ENCODE measurements around the gene PTCD2. TPM values are rescaled to one million over a fixed set of nuclear protein-coding genes. Genes with fewer than 3 reads are reported as not detected.

PTCD2 gene
- total RNA-seq, 1 donor from 2014 or later = 15.1 TPM

DNA sequence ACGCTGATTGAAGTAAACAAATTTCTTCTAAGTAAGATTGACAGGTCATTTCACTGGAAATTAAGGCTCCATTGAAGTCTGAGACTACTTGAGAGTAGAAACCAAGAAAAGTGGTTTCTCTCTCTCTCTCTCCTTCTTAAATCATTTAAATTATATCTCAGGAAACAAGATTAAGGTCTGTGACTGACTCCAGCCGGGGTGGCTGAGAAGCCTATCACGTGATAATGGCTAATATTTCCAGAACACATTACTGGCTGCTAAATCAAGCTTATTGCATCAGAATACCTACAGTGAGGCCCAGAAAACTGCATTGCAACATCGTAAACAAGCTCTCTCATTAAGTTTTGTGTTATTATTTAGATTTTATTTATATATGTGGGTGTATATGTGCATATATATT, 88.4 kb downstream of the PTCD2 start:
- Mint-ChIP-seq H3K4me1 (no peaks in the 10 kb centered on the region), H3K27me3 (no peaks in the 10 kb centered on the region), H3K27ac (no peak overlapping the region), H3K36me3 (ENCODE audit: low read depth) (no peaks in the 10 kb centered on the region), H3K9me3 (peaks cover 10% of the 10 kb centered on the region), H3K4me3 (no peak overlapping the region)
- intact Hi-C loops (cut with micrococcal nuclease) = no loop called here
- DNase-seq = no peak

DNA sequence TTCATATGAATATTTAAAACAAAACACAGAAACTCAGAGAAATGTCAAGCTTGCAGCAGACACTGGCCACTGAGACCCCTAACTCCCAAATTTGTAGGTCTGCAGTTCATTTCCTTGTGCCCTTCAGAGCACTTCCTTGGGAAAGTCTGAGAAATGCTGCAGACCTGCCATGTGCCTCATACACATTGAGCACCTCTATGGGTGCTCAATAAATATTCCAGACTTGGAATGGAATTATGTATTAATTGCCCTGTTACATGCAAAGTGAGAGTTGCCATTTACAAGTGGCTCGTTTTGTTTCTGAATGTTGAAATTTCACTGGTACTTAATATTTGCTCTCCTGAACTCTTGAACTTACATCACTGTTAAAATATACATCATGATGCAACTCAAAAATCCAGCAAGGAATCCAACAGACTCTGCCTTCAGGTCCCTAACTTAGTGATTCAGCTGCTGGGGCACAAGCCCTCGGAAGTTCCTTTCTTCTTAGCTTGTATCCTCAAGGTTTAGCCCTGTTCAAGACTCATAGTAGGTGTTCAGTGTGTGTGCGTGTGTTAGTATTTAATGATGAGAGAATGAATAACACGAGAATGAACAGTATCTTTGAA, 90.6 kb downstream of the PTCD2 start:
- Mint-ChIP-seq H3K36me3 (ENCODE audit: low read depth) (no peaks in the 10 kb centered on the region), H3K4me1 (no peaks in the 10 kb centered on the region), H3K27ac (no peak overlapping the region), H3K9me3 (no peaks in the 10 kb centered on the region), H3K4me3 (no peak overlapping the region), H3K27me3 (no peaks in the 10 kb centered on the region)
- no peak for DNase-seq
- intact Hi-C loops (cut with micrococcal nuclease) = no loop called here

DNA sequence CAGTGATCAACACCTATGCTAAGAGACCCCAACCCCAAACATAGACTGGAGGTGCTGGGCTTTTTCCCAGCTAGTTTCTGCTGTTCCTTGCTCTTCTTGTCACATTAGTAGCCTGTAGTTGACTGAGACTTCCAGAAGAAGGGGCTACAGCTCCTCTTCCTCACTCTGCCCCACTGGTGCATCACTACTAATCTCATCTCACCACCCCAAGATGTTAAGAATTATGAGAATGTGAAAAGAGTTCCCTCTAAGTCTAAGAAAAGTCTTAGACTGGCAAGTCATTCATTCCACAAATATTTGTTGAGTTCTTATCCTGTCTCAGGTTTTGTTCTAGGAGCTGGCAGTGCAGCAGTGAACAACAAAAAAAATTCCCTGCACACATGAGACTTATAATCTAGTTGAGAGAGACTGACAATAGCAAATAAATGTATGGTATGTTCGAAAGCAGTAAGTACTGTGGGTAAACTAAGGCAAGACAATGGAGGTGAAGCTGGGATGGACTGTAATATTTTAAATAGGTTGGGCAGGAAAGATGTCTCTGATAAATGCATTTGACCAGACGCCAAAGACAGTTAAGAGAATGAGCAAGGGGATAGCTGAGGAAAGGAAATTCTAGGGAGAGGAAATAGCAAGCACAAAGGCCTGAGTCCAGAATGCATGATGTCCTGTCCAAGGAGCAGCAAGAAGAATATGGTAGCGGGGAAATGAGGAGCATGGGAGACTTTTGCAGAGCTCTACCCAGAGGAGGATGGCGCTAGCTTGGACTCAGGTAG, 92.3 kb downstream of the PTCD2 start:
- no peak for DNase-seq
- Mint-ChIP-seq H3K9me3 (no peaks in the 10 kb centered on the region), H3K36me3 (ENCODE audit: low read depth) (no peaks in the 10 kb centered on the region), H3K27me3 (no peaks in the 10 kb centered on the region), H3K4me1 (no peaks in the 10 kb centered on the region), H3K27ac (no peak overlapping the region), H3K4me3 (no peak overlapping the region)
- intact Hi-C loops (cut with micrococcal nuclease) = no loop called here

DNA sequence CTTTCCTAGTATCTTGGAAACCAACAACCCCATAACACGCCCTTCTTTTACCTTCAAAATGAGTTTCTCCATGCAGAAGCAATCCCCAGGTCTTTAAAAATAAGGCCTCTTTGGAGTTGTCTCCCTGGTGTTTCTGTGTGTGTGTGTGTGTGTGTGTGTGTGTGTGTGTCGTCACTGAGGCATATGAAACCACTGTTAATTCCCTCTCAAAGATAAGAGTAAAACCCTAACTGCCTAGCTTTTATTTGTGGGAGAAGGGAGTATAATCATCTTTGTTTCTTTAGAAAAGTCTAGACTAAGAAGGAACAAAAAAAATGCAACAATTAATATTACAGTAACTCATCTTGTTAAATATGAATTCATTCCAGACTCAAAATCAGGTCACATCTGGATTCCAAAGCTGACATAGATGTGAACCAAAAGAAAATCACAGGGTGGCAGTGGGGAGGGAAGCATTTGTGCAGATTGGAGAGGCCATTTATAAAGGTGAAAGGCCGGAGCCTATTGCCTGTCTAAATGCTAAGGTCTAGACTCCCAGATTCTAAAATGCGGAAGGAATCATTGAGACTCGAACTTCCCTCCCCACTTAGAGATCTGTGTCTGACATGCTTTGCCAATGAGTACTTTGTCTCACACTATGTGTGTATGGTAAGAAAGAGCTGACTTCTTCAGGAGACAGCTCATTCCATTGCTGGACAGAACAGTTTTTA, 95.6 kb downstream of the PTCD2 start:
- Mint-ChIP-seq H3K36me3 (ENCODE audit: low read depth) (no peaks in the 10 kb centered on the region), H3K4me3 (no peak overlapping the region), H3K27me3 (no peaks in the 10 kb centered on the region), H3K9me3 (no peaks in the 10 kb centered on the region), H3K27ac (no peak overlapping the region), H3K4me1 (no peaks in the 10 kb centered on the region)
- intact Hi-C loops (cut with micrococcal nuclease) = no loop called here
- DNase-seq = no peak

DNA sequence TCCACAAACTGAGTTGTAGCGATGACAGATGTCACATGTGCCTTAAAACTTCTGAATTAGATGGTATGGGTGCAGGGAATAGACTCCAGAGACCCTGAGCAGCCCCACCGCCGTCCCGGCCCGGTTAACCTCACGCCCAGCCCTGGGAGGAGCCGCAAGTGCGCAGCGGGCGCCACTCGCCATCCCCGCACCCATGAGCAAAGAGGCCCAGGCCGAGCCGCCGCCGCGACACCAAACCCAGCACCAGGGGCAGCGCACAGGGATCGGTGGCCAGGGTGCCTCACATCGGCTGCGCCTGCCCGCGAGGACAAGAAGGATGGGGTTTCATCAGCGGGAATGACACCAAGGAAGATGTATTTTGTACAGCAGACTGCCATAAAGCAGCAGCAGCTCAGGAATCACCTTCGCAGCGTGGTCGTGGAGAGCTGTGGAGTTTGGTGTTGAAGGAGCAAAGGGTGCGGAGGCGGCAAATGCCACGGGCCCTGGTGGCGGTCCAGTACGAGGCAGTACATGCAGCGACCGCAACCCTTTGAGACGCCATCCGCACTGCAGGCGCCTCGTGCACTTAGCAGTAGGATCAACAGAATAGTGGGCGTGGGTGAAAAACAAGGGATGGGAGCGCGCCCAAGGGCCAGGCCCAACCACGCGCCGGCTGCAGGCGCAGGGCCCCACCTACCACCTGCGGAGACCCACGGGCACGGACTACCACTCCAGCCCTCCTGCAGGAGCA, 97.3 kb downstream of the PTCD2 start:
- no peaks in the 10 kb centered on the region for H3K4me1 Mint-ChIP-seq
- no peak overlapping the region for H3K4me3 Mint-ChIP-seq
- H3K27ac Mint-ChIP-seq = no peak overlapping the region
- H3K27me3 Mint-ChIP-seq = no peaks in the 10 kb centered on the region
- H3K9me3 Mint-ChIP-seq = no peaks in the 10 kb centered on the region
- no peak for DNase-seq
- no peaks in the 10 kb centered on the region for H3K36me3 Mint-ChIP-seq (ENCODE audit: low read depth)
- intact Hi-C loops (cut with micrococcal nuclease) = no loop called here

Other genes with a start within 250 kb of the PTCD2 start
- 0.02 and 0.09 TPM in 2 replicates for gene MAP1B, start 212.9 kb upstream of the PTCD2 start, total RNA-seq
- gene MRPS27, start 133 bp upstream of the PTCD2 start, total RNA-seq = 96.5 and 98.7 TPM in 2 replicates
- gene ZNF366, start 187.0 kb downstream of the PTCD2 start, total RNA-seq = not detected in 2 replicates